Endometrium (tissue), 2 donors: ENCODE results near the gene SERTAD4.
"Not testable (repeated sequence)": the region's sequence is repeated elsewhere in the genome, so short reads cannot be mapped to it uniquely, and the experiment has no call there.

Experiments
- FAIRE-seq: peaks from 2 replicates; lab custom pipeline; 2012; peaks lifted over from hg19 to GRCh38; lab: Jason Lieb, UNC
- donor health status: control.
- donor health status: control.

Gene SERTAD4

GRCh38 chr1:210232511-210233215 lies at the start of gene SERTAD4:
Gene SERTAD4, plus strand, starts transcription at chr1:210232796. Its CDS starts 5,165 bp downstream, at chr1:210237961.
- no peak for FAIRE-seq

GRCh38 chr1:210185063-210185462 lies 47.5 kb upstream of the SERTAD4 start:
- no peak for FAIRE-seq

DNA sequence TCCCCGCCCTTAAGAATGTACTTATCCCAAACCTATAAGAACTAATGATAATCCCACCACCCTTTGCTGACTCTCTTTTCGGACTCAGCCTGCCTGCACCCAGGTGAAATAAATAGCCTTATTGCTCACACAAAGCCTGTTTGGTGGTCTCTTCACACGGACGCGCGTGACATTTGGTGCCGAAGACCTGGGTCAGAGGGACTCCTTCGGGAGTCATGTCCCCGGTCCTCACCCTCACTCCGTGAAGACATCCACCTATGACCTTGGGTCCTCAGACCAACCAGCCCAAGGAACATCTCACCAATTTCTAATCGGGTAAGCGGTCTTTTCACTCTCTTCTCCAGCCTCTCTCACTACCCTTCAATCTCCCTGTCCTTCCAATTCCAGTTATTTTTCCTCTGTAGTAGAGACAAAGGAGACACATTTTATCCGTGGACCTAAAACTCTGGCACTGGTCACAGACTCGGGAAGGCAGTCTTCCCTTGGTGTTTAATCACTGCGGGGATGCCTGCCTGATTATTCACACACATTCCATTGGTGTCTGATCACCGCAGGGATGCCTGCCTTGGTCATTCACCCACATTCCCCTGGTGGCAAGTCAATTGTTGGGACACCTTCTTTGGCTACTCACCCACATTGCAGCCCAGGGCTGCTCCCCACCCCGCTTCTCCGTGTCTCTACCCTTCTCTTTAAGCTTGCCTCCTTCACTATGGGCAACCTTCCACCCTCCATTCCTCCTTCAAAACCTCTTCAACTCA lies 44.6 kb upstream of the SERTAD4 start:
- FAIRE-seq, result not testable (repeated sequence)

GRCh38 chr1:210189426-210189825 lies 43.2 kb upstream of the SERTAD4 start:
- no peak for FAIRE-seq

DNA sequence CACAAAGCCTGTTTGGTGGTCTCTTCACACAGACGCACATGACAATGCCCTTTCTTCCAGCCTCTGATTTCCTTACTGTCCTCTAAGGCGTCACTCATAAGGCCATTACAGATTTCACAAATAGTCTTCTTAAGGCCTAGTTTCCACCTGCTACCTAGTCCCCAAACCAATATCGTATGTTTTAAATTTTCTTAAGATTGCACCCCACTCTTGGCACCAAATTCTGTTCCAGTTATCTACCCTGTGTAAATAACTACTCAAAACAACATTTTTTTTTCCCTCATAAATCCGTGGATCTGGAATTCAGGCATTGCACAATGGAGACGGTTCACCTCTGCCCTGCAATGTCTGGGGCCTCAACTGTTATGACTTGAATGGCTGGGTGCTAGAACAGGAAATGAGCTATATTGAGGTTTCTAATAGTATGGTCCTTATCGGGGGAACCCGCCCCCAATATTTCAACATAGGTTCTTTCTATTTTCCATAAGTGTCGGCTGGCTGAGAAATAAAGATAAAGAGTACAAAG lies 36.9 kb upstream of the SERTAD4 start:
- no peak for FAIRE-seq

GRCh38 chr1:210196266-210196665 lies 36.3 kb upstream of the SERTAD4 start:
- FAIRE-seq, result not testable (repeated sequence)

GRCh38 chr1:210198840-210199239 lies 33.8 kb upstream of the SERTAD4 start:
- FAIRE-seq, result no peak

GRCh38 chr1:210200124-210200736 lies 32.4 kb upstream of the SERTAD4 start:
- FAIRE-seq, result no peak

DNA sequence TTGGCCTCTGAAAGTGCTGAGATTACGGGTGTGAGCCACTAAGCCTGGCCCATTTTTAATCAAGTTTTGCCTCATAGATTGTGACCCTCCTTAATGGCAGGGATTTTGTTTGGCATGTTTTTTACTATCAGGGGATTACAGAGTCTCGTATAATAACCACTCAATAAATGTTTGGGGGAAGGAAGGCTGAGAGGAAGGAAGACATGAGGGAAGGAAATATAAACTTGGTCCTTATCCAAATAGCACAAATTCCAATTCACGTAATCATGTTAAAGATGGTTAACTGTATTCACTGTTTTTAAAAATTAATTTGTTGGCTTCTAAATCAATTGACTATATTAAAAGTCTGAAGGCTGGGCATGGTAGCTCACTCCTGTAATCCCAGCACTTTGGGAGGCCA lies 30.9 kb upstream of the SERTAD4 start:
- no peak for FAIRE-seq

- no peak for FAIRE-seq
These were observed 24.8 kb upstream of the SERTAD4 start for GRCh38 chr1:210207597-210208450.

GRCh38 chr1:210213335-210213734 lies 19.3 kb upstream of the SERTAD4 start:
- no peak for FAIRE-seq

DNA sequence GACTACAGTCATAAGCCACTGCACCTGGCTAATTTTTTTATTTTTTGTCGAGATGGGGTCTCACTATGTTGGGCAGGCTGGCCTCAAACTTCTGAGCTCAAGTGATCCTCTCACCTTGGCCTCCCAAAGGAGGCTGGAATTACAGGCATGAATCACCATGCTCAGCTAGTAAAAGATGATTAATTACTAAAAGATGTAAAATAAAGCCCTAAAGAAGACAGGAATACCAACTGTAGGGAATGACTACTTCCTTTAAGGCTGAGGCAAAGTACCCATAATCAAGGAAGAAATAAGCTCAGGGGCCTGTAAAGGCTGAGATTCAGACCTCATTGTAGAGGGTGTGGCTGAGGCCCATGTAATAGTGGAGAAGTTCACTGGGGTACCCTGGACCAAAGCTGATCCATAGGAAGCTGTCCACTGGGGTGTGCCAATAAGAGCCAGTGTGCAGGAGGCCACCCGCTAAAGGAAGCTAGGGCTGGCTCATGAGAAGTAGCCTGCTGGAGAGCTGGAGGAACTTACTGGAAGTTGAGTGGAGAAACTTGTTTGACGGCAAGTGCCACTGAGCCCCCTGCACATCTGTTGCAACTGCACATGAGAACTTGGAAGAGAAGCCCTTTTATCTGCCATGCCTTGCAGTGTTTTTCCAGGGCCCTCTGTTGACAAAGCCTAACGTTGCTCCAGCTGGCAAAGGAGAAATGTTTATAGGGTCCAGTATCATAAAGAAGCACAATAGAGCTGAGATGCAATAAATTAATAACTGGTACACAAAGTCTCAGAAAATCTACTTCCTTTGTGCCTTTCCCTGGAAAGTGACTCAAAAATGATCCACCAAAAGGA lies 17.8 kb upstream of the SERTAD4 start:
- FAIRE-seq, result no peak

- FAIRE-seq, result no peak
These were observed 15.1 kb upstream of the SERTAD4 start for GRCh38 chr1:210217482-210217881.

GRCh38 chr1:210218047-210218446 lies 14.5 kb upstream of the SERTAD4 start:
- no peak for FAIRE-seq

- FAIRE-seq, result no peak
These were observed 10.1 kb upstream of the SERTAD4 start for GRCh38 chr1:210222340-210223006.

DNA sequence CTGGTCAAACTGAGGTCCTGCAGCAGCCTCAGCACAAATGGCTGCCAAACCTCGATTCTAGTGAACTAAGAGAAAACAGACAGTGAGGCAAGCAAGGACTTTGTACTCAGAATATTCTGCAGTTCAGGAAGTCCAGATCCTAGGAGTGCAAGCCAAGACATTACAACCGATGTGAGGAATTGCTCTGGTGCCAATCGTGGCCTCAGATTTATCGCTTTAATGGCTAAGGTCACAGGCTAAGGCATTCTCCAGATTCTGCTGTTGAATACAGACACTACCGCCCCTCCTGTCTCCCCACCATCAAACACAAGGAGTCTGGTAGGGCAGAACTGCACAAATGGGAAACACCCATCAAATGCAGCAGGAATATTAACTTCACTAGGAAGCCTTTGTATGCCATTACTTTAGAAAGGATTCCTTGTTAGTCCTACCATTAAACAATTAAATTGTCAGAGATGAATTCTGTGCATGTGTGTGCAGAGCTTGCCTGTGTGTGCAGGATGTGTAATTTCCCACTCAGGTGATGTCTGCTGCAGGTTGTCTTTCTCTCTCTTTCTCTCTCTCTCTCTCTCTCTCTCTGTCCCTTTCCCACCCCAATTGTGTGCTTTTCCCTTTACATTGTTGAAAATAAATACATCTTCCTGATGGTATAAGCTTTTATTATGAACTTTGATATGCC lies 9.2 kb upstream of the SERTAD4 start:
- no peak for FAIRE-seq

- no peak for FAIRE-seq
These were observed 4.4 kb upstream of the SERTAD4 start for GRCh38 chr1:210228158-210228557.

- FAIRE-seq, result no peak
These were observed 2.4 kb upstream of the SERTAD4 start for GRCh38 chr1:210230149-210230695.

GRCh38 chr1:210231846-210232510 lies 618 bp upstream of the SERTAD4 start:
- FAIRE-seq, result no peak
